NT2/D1 (cell line): ENCODE measurements around the gene SLC22A13.
"Not testable (repeated sequence)": the region's sequence is repeated elsewhere in the genome, so short reads cannot be mapped to it uniquely, and the experiment has no call there.

Experiments
- DNase-seq: peaks from one replicate; pipeline ENCODE4 v3.0.0-alpha.2; 2011; ENCODE audit warnings: low read depth, low spot score
- H3K27me3 ChIP-seq: 2 replicates; pipeline ENCODE4 v1.6.0; 2011; ENCODE audit warnings: mild to moderate bottlenecking; ENCODE audit not compliant: insufficient read length, insufficient read depth
- H3K36me3 ChIP-seq: 2 replicates; pipeline ENCODE4 v1.6.1; 2011; ENCODE audit warnings: mild to moderate bottlenecking, low read length, mixed read lengths; ENCODE audit not compliant: insufficient read depth, insufficient read length
- H3K4me1 ChIP-seq: 2 replicates; pipeline ENCODE4 v1.5.1; 2011; ENCODE audit not compliant: insufficient read depth, insufficient read length
- H3K4me3 ChIP-seq: 2 replicates; pipeline ENCODE4 v1.5.1; 2011; ENCODE audit warnings: low read depth; ENCODE audit not compliant: insufficient read length
- H3K9ac ChIP-seq: 2 replicates; pipeline ENCODE4 v1.6.0; 2011; ENCODE audit warnings: low read depth; ENCODE audit not compliant: insufficient read length
- H3K9me3 ChIP-seq: 2 replicates; pipeline ENCODE4 v1.5.1; 2011; ENCODE audit warnings: mild to moderate bottlenecking, low read length; ENCODE audit not compliant: insufficient read depth
- SUZ12 ChIP-seq: IDR thresholded peaks from 2 replicates; pipeline ENCODE4 v1.6.1; 2011; ENCODE audit not compliant: insufficient read length, insufficient read depth; ENCODE audit errors: extremely low read depth
- YY1 ChIP-seq: IDR thresholded peaks from 2 replicates; pipeline ENCODE4 v1.6.1; 2011; ENCODE audit not compliant: insufficient read length, insufficient read depth
- ZNF274 ChIP-seq: IDR thresholded peaks from 2 replicates; pipeline ENCODE4 v1.6.1; 2011; ENCODE audit warnings: mild to moderate bottlenecking, low read depth, low read length

Gene SLC22A13

GRCh38 chr3:38317192-38317759, 51.7 kb downstream of the SLC22A13 start:
- H3K4me3 ChIP-seq, result no peak overlapping the region
- no peak for DNase-seq
- no peaks in the 10 kb centered on the region for H3K36me3 ChIP-seq
- no peak overlapping the region for H3K9ac ChIP-seq
- TF ChIP-seq SUZ12, result no peak
- no peak for TF ChIP-seq YY1
- no peak for TF ChIP-seq ZNF274
- no peaks in the 10 kb centered on the region for H3K9me3 ChIP-seq
- H3K4me1 ChIP-seq, result peaks cover 12% of the 10 kb centered on the region
- H3K27me3 ChIP-seq, result no peaks in the 10 kb centered on the region

- H3K9ac ChIP-seq, result no peak overlapping the region
- H3K4me1 ChIP-seq, result peaks cover 12% of the 10 kb centered on the region
- no peak for DNase-seq
- H3K4me3 ChIP-seq, result no peak overlapping the region
- TF ChIP-seq YY1, result no peak
- TF ChIP-seq SUZ12, result no peak
- TF ChIP-seq ZNF274, result no peak
- no peaks in the 10 kb centered on the region for H3K27me3 ChIP-seq
- H3K9me3 ChIP-seq, result no peaks in the 10 kb centered on the region
- no peaks in the 10 kb centered on the region for H3K36me3 ChIP-seq
These were observed 53.4 kb downstream of the SLC22A13 start for GRCh38 chr3:38318766-38319671.

- not testable (repeated sequence) for H3K36me3 ChIP-seq, DNase-seq, H3K4me1 ChIP-seq, H3K9me3 ChIP-seq, H3K4me3 ChIP-seq, H3K27me3 ChIP-seq, H3K9ac ChIP-seq
These were observed 55.0 kb downstream of the SLC22A13 start for GRCh38 chr3:38320638-38321037.

DNA sequence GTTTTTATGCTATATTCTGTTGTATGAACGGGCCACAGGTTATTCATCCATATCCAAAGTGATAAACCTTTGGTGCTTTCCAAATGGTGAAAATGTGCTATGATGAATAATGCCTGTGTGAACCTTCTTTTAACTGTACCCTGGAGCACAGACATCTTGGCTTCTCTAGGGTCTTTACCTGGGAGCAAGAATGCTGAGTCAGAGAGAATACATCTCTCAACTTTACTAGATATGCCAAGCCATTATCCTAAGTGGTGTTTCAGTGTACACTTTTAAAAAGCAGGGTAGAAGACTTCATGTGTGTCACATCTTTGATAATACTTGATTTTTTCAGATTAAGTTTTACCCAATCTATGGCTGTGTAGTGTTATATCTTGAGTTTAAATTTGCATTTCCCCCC, 57.4 kb downstream of the SLC22A13 start:
- TF ChIP-seq YY1, result no peak
- H3K4me3 ChIP-seq, result no peak overlapping the region
- no peaks in the 10 kb centered on the region for H3K27me3 ChIP-seq
- no peak overlapping the region for H3K9ac ChIP-seq
- H3K4me1 ChIP-seq, result no peaks in the 10 kb centered on the region
- peaks cover 15% of the 10 kb centered on the region; the same call in 1 of the 2 replicates for H3K9me3 ChIP-seq
- DNase-seq, result no peak
- no peaks in the 10 kb centered on the region for H3K36me3 ChIP-seq

DNA sequence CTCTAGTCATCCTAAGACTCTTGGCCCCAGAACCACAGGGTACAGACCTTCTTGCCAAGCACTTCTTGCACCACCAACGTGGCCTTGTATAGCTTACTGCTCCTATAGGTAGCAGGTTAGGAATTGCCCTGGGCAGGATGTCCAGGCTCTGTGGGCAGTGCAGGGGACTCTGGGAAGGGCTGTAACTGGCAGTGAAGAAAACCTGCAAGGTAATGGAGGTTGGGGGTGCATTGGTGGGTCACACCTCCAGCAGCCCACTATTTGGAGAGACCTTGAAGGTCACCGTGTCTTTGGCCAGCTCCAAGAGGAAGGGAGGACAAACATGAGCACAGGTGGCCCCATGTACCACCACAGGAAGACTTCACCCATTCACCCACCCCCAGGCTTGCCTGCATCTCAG, 59.6 kb downstream of the SLC22A13 start:
- no peaks in the 10 kb centered on the region for H3K27me3 ChIP-seq
- H3K9me3 ChIP-seq, result peaks cover 15% of the 10 kb centered on the region; the same call in 1 of the 2 replicates
- no peak for TF ChIP-seq ZNF274
- no peak overlapping the region for H3K4me3 ChIP-seq
- no peak for DNase-seq
- H3K9ac ChIP-seq, result no peak overlapping the region
- no peaks in the 10 kb centered on the region for H3K4me1 ChIP-seq
- no peaks in the 10 kb centered on the region for H3K36me3 ChIP-seq

DNA sequence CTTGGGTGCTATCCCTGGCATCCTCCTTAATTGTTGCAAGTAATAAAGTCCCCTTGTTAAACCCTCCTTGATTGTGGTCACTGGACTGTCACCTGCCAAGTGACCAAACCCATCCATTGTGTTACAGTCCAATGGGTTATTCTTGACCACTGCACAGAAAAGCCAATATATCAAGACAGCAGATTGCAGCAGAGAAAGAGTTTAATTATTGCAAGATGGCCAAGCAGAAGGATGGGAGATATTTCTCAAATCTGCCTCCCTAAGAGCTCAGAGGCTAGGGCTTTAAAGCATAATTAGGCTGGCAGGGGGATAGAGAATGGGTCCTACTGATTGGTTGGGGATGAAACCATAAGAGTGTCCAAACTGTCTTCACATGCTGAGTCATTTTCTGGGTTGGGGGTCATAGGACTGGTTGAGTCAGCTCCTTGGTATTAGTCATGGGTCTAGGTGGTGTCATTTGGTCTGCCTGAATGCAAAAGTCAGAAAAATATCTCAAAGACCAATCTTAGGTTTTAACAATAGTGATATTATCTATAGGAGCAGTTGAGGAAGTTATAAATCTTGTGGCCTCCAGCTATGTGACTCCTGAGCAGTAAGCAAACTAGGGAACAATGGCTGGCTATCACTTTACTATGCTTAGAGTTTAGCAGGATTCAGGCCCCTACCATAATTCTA, 61.9 kb downstream of the SLC22A13 start:
- no peak for TF ChIP-seq SUZ12
- no peak for TF ChIP-seq YY1
- TF ChIP-seq ZNF274, result no peak
- H3K4me3 ChIP-seq, result no peak overlapping the region
- no peak for DNase-seq
- H3K9ac ChIP-seq, result no peak overlapping the region
- no peaks in the 10 kb centered on the region for H3K36me3 ChIP-seq
- no peaks in the 10 kb centered on the region for H3K4me1 ChIP-seq
- H3K27me3 ChIP-seq, result no peaks in the 10 kb centered on the region
- H3K9me3 ChIP-seq, result peaks cover 15% of the 10 kb centered on the region; the same call in 1 of the 2 replicates
